CD4-positive, alpha-beta T cell treated with Interleukin-15 for 4 hours (primary cell): ENCODE results near the gene PODXL.
"Not testable (repeated sequence)": the region's sequence is repeated elsewhere in the genome, so short reads cannot be mapped to it uniquely, and the experiment has no call there.

Source experiments
- DNase-seq: peaks from one replicate; pipeline ENCODE4 v3.0.0-alpha.2; 2020; ENCODE audit warnings: low spot score

Gene PODXL

DNA sequence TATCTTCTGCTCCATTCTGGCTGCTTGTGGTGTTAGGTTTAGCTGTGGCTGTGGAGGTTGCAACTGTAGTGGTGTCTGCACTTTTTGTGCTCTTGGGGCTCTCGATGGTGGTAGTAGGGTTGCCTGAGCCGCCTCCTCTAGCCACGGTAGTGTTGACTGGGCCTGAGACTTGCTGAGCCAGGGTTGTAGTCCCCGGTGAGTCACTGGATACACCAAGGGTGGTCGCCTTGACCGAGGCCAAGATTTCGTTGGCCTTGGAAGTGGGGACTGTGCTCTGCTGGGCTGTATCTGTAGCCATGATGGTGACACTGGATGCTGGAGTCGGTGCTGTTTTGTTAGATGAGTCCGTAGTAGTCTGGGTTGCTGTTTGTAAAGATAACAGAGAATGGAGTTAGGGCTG, 45.4 kb downstream of the PODXL start:
- no peak for DNase-seq

DNA sequence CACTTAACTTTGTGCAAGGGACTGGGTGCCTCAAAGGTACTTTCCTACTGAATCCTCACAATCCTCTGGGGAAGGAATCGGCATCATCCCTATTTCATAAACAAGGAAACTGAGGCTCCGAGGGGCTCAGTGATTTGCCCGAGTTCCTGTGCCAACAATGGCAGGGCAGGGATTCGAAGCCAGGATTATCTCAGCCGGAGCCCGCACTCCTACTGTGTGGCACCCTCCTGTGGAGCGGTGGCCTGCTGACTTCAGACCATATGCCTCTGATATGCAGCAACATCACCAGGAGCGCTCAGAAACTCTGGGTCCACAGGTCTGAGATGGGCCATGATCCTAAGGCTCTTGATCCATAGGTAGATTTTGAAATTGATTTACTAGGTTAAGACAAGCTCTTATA, 46.6 kb downstream of the PODXL start:
- DNase-seq = no peak

DNA sequence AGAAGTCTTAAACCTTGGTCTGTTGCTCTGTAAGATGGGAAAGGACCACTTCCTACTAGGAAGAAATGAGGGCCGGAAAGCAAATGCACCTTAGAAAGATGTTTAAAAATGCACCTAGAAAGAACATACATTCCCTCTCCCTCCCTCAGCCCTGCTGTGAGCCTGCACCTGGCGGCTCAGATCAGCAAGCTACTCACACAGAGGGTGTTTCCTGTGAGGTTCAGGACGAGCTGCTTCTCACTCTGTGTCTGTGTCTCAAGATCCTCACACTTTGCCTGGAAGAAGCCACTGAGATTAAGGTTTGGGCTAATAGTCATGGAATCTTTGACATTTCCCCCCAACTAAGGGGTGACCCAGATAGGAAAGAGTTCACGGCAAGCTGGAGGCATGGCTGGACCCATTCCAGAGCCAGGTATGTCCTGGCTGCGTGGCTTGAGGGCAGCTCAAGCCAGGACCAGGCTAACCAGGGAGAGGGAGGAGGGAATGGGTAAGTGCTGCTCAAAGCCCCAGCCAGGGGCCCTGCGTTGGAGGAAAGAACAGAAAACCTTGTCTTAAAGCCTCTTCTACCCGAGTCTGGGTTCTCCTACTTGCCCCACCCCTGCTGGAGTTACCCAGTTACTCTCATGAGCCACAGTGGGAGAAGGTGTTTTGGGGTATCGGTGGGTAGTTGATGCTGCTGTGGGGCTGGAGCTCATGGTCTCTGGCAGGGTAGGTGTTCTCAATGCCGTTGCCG, 47.5 kb downstream of the PODXL start:
- DNase-seq = no peak

GRCh38 chr7:131507592-131508331, 48.7 kb downstream of the PODXL start:
- DNase-seq = peak; percentile 76

GRCh38 chr7:131506597-131506996, 49.8 kb downstream of the PODXL start:
- DNase-seq = no peak

- DNase-seq = no peak
Measured at GRCh38 chr7:131505636-131506557, 50.5 kb downstream of the PODXL start.

GRCh38 chr7:131505037-131505620, 51.3 kb downstream of the PODXL start:
- DNase-seq = not testable (repeated sequence)

DNA sequence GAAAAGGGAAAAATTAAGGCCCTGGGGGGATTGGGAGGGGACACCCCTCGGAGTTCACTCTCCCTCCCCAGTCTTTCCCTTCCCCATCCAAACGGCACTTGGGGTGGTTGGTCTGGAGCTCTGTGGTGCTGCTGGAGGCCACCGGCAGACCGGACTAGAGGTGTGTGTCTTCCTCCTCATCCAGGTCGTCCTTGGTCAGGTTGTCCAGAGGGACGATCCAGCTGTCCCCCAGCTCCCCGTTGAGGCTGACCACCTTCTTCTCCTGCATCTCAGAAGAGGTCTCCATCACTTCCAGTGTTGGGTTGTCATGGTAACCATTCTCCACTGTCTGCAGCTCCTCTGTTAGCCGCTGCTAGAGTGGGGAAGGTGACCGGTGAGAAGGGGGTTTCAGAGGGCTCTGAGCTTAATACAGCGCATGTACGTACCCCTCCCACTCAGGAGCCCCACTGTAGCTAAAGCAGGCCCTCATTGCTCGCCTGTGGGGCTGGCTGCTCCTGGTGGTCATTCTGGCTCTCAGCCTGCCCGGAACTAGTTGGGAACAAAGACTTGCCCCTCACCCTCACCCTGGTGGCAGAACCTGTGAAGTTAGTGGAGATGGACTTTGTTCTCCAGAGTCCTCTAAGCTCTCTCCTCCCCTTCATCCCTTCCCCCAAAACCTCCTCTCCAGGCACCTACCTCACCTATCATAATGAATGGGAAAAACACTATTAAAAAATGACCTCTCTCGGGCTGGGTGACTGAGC, 52.1 kb downstream of the PODXL start:
- no peak for DNase-seq

DNA sequence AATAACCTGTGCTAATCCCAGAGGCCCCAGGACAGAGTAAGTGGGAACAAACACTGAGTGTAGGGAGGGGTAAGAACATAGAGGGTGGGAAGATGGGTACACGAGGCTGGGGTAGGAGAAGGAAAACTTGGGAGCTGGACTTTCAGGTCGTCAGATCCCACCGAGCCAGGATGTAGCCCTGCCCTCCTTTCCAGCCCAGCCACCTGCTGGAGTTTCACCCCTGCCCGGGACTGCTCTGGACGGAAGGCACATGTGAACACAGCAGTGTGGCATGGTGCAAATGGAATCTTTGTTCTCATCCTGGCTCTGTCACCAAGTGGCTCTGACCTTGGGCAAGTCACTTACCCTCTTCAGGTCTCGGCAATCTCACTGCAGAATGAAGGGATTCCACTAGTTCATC, 52.8 kb downstream of the PODXL start:
- no peak for DNase-seq

GRCh38 chr7:131502810-131503508, 53.5 kb downstream of the PODXL start:
- no peak for DNase-seq

DNA sequence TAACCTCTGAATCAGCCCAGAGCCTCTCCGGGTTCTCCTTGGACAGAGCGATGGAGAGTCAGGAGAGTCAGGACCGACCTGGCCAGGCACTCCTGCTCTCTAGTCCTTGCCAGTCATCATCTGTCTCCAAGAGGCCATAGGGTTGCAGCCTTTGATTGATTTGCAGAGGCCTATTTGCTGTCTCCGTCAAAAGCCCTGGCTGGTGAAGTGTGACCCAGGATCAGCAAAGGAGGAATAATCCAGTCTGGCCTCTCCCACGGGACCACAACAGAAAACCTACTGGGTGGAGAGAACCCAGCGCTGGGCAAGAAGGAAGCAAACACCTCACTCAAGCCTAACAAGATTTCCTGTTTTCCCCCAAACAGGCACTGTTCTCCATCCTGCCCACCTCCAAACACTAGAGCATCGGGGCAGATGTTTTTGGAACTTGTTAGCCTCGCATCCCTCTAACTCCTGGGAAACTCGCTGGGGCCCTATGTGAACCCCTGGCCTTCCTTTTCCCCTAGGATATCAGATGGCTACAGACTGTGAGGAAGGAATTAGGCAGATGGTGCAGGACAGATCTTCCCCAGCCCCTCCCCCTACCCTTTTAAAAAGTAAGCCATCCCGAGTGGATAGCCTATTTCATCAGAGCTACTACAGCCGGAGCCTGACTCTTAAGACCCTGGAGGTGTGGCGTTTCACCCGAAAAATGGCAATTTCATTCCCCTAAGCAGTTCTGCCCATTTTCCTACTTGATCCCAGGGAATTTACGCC, 54.3 kb downstream of the PODXL start:
- DNase-seq = no peak

GRCh38 chr7:131501422-131501821, 55.0 kb downstream of the PODXL start:
- peak; percentile 61 for DNase-seq

DNA sequence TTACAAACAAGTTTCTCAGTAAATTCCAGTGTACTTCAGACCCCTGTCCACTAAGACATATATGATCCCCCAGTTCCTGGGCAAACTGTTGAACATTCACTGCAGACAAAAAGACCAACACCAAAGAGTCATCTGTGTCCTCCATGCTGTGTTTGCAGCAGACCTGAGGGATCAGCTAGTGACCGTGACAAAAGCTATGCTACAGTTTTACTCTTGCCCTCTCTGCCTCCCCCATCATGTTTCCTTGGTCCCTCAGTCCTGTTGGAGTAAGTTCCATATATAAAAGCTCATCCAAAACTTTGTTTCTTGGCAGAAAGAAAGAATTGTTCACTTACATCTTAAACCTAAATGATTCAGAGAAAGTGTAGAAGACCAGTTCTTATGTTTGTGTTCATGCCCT, 56.1 kb downstream of the PODXL start:
- no peak for DNase-seq

- DNase-seq = no peak
Measured at GRCh38 chr7:131499801-131500200, 56.6 kb downstream of the PODXL start.

DNA sequence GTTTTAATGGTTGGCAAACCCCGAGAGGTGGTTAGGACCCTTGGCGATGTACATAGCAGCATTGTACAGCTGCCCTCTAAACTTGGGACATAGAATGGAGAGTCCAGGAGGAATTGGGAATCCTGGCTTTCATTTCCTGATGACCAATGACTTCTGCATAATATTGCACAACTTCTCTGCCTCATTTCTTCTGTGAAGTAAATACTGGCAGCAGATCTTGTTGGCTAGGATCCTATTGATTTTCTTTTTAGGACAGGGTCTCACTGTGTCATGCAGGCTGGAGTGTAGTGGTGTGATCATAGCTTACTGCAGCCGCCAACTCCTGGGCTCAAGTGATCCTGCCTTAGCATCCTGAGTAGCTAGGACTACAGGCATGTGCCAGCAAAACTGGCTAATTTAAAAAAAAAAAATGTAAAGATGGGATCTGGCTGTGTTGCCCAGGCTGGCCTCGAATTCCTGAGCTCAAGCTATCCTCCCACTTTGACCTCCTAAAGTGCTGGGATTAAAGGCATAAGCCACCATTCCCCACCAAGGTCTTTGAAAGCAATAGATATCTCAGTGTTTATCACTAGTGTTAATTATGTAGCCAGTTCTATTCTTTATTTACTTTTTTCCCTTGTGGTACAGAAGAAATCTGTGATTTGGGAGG, 58.1 kb downstream of the PODXL start:
- no peak for DNase-seq

DNA sequence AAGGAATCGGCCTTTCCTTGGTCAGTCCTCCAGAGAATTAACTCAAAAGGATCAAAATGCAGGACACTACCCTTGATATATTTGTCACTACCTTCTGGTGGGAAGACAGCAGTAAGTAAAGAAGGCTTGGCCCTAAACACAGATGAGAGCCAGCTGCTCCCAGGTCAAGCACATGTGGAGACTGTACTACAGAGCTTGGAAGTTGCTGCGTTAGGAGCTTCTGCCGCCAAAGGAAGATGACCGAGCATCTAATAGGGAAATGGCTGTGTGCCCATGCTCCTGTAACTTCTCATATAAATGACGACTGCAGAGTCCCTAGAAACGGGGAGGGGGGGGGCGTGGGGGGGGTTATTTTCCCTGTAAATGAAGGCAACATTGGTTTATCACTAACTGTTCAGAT, 59.0 kb downstream of the PODXL start:
- no peak for DNase-seq

DNA sequence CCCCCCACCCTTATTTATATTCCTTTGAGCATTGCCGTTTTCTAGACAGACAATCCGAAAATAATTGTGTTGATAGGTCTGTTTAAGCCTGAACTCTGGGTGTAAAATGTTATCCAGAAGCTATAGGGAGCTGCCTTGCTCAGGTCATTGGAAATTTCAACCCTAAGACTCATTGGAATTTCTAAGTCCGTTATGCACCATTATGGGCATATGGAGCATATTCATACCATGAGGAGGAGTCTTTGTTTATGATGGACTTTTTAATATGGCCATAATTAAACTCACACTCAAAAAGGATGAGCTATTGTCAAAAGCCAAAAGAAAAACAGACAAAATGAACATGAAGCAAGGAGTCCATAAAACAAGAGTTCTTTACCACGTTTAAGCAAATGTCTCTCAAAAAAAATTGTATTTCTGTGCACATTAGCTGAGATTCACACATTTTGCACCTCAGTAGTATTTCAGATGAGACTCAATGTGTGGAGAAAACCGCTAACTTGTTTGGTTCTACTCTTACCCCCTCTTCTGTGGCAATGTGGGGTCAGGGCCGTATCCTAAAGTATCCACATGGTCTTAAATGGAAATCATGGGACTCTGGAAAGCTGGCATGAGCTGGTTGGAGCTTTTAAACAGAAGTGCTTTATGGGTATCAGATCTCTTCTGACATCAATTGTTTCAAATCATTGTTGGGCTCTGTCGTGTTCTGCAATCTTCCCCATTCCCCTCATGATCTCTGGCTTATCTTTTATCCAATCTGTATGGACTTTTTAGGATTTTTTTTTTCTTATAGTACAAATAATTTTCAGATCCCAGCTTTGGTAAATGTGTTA, 60.5 kb downstream of the PODXL start:
- no peak for DNase-seq

- no peak for DNase-seq
Measured at GRCh38 chr7:131494182-131494581, 62.2 kb downstream of the PODXL start.

GRCh38 chr7:131493581-131493980, 62.8 kb downstream of the PODXL start:
- no peak for DNase-seq
